ENCODE data around the gene ADAMTS15.

ADAMTS15 gene

GRCh38 chr11:130445788-130446187 is 2.7 kb upstream of the ADAMTS15 start:
- TF ChIP-seq CTCF (IDR thresholded peaks at IDR 0.05; ENCODE audit: borderline replicate concordance, insufficient read depth, low read depth, low read length): no peak
- H3K4me3 ChIP-seq (ENCODE audit: low read depth, low read length): no peak overlapping the region

- H3K4me3 ChIP-seq (ENCODE audit: low read depth, low read length): no peak overlapping the region
- TF ChIP-seq CTCF (IDR thresholded peaks at IDR 0.05; ENCODE audit: borderline replicate concordance, insufficient read depth, low read depth, low read length): no peak
Measured at GRCh38 chr11:130448039-130448415, 418 bp upstream of the ADAMTS15 start.

GRCh38 chr11:130449310-130449990 is 1.0 kb downstream of the ADAMTS15 start:
- H3K4me3 ChIP-seq (ENCODE audit: low read depth, low read length): no peak overlapping the region
- TF ChIP-seq CTCF (IDR thresholded peaks at IDR 0.05; ENCODE audit: borderline replicate concordance, insufficient read depth, low read depth, low read length): no peak

- no peak for TF ChIP-seq CTCF (IDR thresholded peaks at IDR 0.05; ENCODE audit: borderline replicate concordance, insufficient read depth, low read depth, low read length)
- no peak overlapping the region for H3K4me3 ChIP-seq (ENCODE audit: low read depth, low read length)
Measured at GRCh38 chr11:130449996-130450769, 1.7 kb downstream of the ADAMTS15 start.

- TF ChIP-seq CTCF (IDR thresholded peaks at IDR 0.05; ENCODE audit: borderline replicate concordance, insufficient read depth, low read depth, low read length): no peak
- no peak overlapping the region for H3K4me3 ChIP-seq (ENCODE audit: low read depth, low read length)
Measured at GRCh38 chr11:130451231-130452019, 3.0 kb downstream of the ADAMTS15 start.

GRCh38 chr11:130452176-130452575 is 3.7 kb downstream of the ADAMTS15 start:
- TF ChIP-seq CTCF (IDR thresholded peaks at IDR 0.05; ENCODE audit: borderline replicate concordance, insufficient read depth, low read depth, low read length): no peak
- no peak overlapping the region for H3K4me3 ChIP-seq (ENCODE audit: low read depth, low read length)
